SH-SY5Y (cell line): ENCODE data around the gene SLC1A1.

Experiments used
- GATA2 ChIP-seq: IDR thresholded peaks from 2 replicates; pipeline ENCODE4 v1.6.1; 2011; ENCODE audit warnings: mild to moderate bottlenecking, low read depth, low read length
- GATA3 ChIP-seq: IDR thresholded peaks from 2 replicates; pipeline ENCODE4 v1.6.1; 2011; ENCODE audit warnings: low read depth, mild to moderate bottlenecking, low read length, moderate library complexity

- TF ChIP-seq GATA2, result no peak
- TF ChIP-seq GATA3, result no peak
Observed at GRCh38 chr9:4584636-4585035, 94.4 kb downstream of the SLC1A1 start.
